CD14-positive monocyte (primary cell): ENCODE results near the gene ANKRD44. TPM values are rescaled to one million over a fixed set of nuclear protein-coding genes. Genes with fewer than 3 reads are reported as not detected.
A peak's percentile ranks its signal among the peaks of the same experiment; 100 is the strongest.

Experiments used
- DNase-seq, 3 donors: peaks; one replicate each; pipeline ENCODE4 v3.0.0-alpha.2; 2011 to 2022
- H2AFZ ChIP-seq: 2 replicates; pipeline ENCODE4 v1.6.0; 2012; ENCODE audit warnings: mild to moderate bottlenecking, low read depth, low read length, inconsistent platforms; ENCODE audit not compliant: insufficient read depth, poor library complexity, severe bottlenecking
- H3K27ac ChIP-seq, 2 donors: 1 replicate in 1 of 2; 2 replicates in 1 of 2; pipeline ENCODE4 v1.5.1; 2012 to 2013; ENCODE audit warnings: low read length in 2 of 2, control low read depth in 1 of 2, inconsistent platforms in 1 of 2, low read depth in 1 of 2, mild to moderate bottlenecking in 1 of 2
- H3K27me3 ChIP-seq, 2 donors: one replicate each; pipeline versions ENCODE4 v1.6.0 to v1.6.1; 2011 to 2013; ENCODE audit warnings: low read length in 2 of 2; ENCODE audit not compliant: control insufficient read depth in 2 of 2, insufficient read depth in 2 of 2
- H3K36me3 ChIP-seq, 2 donors: replicated peaks in 1 of 2; 1 replicate in 1 of 2; 2 replicates in 1 of 2; pipeline versions ENCODE4 v1.5.1 to v1.6.1; 2012 to 2013; ENCODE audit warnings: low read length in 2 of 2, control low read depth in 1 of 2, inconsistent platforms in 1 of 2, mild to moderate bottlenecking in 1 of 2; ENCODE audit not compliant: insufficient read depth in 2 of 2, control insufficient read depth in 1 of 2
- H3K4me1 ChIP-seq, 2 donors: 1 replicate in 1 of 2; 2 replicates in 1 of 2; pipeline versions ENCODE4 v1.5.1 to v1.6.1; 2012 to 2013; ENCODE audit warnings: low read length in 2 of 2, control low read depth in 1 of 2, inconsistent platforms in 1 of 2, mild to moderate bottlenecking in 1 of 2, moderate library complexity in 1 of 2; ENCODE audit not compliant: insufficient read depth in 2 of 2, control insufficient read depth in 1 of 2
- H3K4me2 ChIP-seq: replicated peaks from 2 replicates; pipeline ENCODE3; 2012; ENCODE audit warnings: low read length, moderate library complexity, mild to moderate bottlenecking; ENCODE audit not compliant: poor library complexity, severe bottlenecking; ENCODE audit errors: extremely low read depth
- H3K4me3 ChIP-seq, 3 experiments: fragments of 200-600 bp in 1 of 3; sonication (generic) in 1 of 3; replicated peaks in 1 of 3; 1 replicate in 2 of 3; 2 replicates in 1 of 3; pipeline ENCODE4 v1.5.1; 2011 to 2013; ENCODE audit warnings: low read length in 3 of 3, mild to moderate bottlenecking in 3 of 3, control low read depth in 2 of 3, low read depth in 2 of 3, inconsistent platforms in 1 of 3, moderate library complexity in 1 of 3
- H3K79me2 ChIP-seq: 2 replicates; pipeline ENCODE4 v1.6.0; 2012; ENCODE audit warnings: mild to moderate bottlenecking, control low read depth, inconsistent platforms, low read length, moderate library complexity; ENCODE audit not compliant: insufficient read depth
- H3K9ac ChIP-seq: 2 replicates; pipeline ENCODE4 v1.6.0; 2017; ENCODE audit warnings: low read length, mild to moderate bottlenecking; ENCODE audit not compliant: insufficient read depth, poor library complexity, severe bottlenecking
- H3K9me3 ChIP-seq, 2 donors: replicated peaks in 1 of 2; 1 replicate in 1 of 2; 2 replicates in 1 of 2; pipeline versions ENCODE4 v1.5.1 to v1.6.1; 2012 to 2013; ENCODE audit warnings: low read length in 2 of 2, control low read depth in 1 of 2; ENCODE audit not compliant: control insufficient read depth in 1 of 2, insufficient read depth in 1 of 2
- H4K20me1 ChIP-seq: 2 replicates; pipeline ENCODE4 v1.6.0; 2012; ENCODE audit warnings: mild to moderate bottlenecking, low read length, control low read depth, moderate library complexity; ENCODE audit not compliant: insufficient read depth
- H3K27ac Mint-ChIP-seq, 7 donors: one replicate each; pipeline ENCODE4 v1.8.0; 2020; ENCODE audit warnings: mild to moderate bottlenecking in 7 of 7, mixed read lengths in 7 of 7, moderate library complexity in 6 of 7, inconsistent platforms in 2 of 7
- H3K27me3 Mint-ChIP-seq, 3 donors: one replicate each; pipeline ENCODE4 v1.8.0; 2021 to 2022; ENCODE audit warnings: low read depth in 3 of 3, mild to moderate bottlenecking in 3 of 3, mixed read lengths in 3 of 3, moderate library complexity in 3 of 3, inconsistent platforms in 1 of 3
- H3K36me3 Mint-ChIP-seq, 2 donors: one replicate each; pipeline ENCODE4 v1.8.0; 2020; ENCODE audit warnings: mixed read lengths in 2 of 2, inconsistent platforms in 1 of 2, mild to moderate bottlenecking in 1 of 2
- H3K4me1 Mint-ChIP-seq: one replicate; pipeline ENCODE4 v1.8.0; 2020; ENCODE audit warnings: mild to moderate bottlenecking, mixed read lengths
- H3K4me3 Mint-ChIP-seq, 2 donors: one replicate each; pipeline ENCODE4 v1.8.0; 2020; ENCODE audit warnings: mild to moderate bottlenecking in 2 of 2, mixed read lengths in 2 of 2, moderate library complexity in 1 of 2
- H3K9me3 Mint-ChIP-seq, 7 donors: one replicate each; pipeline ENCODE4 v1.8.0; 2020 to 2022; ENCODE audit warnings: mixed read lengths in 7 of 7, mild to moderate bottlenecking in 6 of 7, moderate library complexity in 6 of 7, inconsistent platforms in 2 of 7
- WGBS: methylation state at CpG from one replicate; pipeline ENCODE4 v1.1.5; 2013; ENCODE audit warnings: missing lambda C conversion rate; ENCODE audit not compliant: insufficient coverage; 5-methylcytosine and 5-hydroxymethylcytosine counted together
- intact Hi-C, 2 donors: fragments of 100-400 bp; cut with micrococcal nuclease; formaldehyde crosslinking; loops; one replicate each; pipeline versions ENCODE4 v1.15.0 to v1.15.1; 2023
- polyA plus RNA-seq, 3 donors: library from polyadenylated mRNA; depleted of rRNA in 1 of 3; unstranded in 2 of 3; stranded (reverse) in 1 of 3; fragments of 300-500 nt in 2 of 3; fragments of >200 nt in 1 of 3; fragmentation: Illumina TruSeq in 2 of 3; gene quantifications; 1 replicate in 2 of 3; 2 replicates in 1 of 3; pipeline ENCODE4 v1.2.3, GENCODE V29; 2012 to 2021
- TF ChIP-seq, protein P1 (sequence below): fragments of 200-600 bp; IDR thresholded peaks from one replicate; pipeline ENCODE4 v1.8.0; 2022; ENCODE audit warnings: antibody characterized with exemption, mild to moderate bottlenecking

The ANKRD44 gene
- polyA plus RNA-seq, 3 donors = 55.7 to 91.9 (median 64.9) TPM

- peak overlapping the region; percentile 84 for H3K4me2 ChIP-seq
- peak overlapping the region in 1 of 3 experiments; percentile 99 for H3K4me3 ChIP-seq
- no peaks in the 10 kb centered on the region for H3K27me3 ChIP-seq
- H3K9me3 ChIP-seq = no peaks in the 10 kb centered on the region
- H4K20me1 ChIP-seq = peaks cover 50% of the 10 kb centered on the region
- peaks cover 70 to 80% of the 10 kb centered on the region in 2 donors for H3K4me1 ChIP-seq
- peaks cover 72% of the 10 kb centered on the region for H3K4me1 Mint-ChIP-seq
- H3K36me3 Mint-ChIP-seq = peaks cover 9 to 15% of the 10 kb centered on the region in 2 donors
- H3K27me3 Mint-ChIP-seq = no peaks in the 10 kb centered on the region
- TF ChIP-seq, protein P1, sequence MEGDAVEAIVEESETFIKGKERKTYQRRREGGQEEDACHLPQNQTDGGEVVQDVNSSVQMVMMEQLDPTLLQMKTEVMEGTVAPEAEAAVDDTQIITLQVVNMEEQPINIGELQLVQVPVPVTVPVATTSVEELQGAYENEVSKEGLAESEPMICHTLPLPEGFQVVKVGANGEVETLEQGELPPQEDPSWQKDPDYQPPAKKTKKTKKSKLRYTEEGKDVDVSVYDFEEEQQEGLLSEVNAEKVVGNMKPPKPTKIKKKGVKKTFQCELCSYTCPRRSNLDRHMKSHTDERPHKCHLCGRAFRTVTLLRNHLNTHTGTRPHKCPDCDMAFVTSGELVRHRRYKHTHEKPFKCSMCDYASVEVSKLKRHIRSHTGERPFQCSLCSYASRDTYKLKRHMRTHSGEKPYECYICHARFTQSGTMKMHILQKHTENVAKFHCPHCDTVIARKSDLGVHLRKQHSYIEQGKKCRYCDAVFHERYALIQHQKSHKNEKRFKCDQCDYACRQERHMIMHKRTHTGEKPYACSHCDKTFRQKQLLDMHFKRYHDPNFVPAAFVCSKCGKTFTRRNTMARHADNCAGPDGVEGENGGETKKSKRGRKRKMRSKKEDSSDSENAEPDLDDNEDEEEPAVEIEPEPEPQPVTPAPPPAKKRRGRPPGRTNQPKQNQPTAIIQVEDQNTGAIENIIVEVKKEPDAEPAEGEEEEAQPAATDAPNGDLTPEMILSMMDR = no peak
- H3K79me2 ChIP-seq = peaks cover 98% of the 10 kb centered on the region
- 100% methylated on average over 1 of the region's 5 CpGs for WGBS
- peak overlapping the region; percentile 88 to 98 (median 91) for H3K27ac Mint-ChIP-seq
- peak overlapping the region; percentile 28 for H3K9ac ChIP-seq
- intact Hi-C loops = loop anchor here (2.0 to 5.0 kb wide), 3 partner anchors 47 to 89 kb away; no protein-coding TSS in a partner anchor
- peaks cover 0 to 3% (median 0%) of the 10 kb centered on the region in 7 donors for H3K9me3 Mint-ChIP-seq
- peak overlapping the region; percentile 62 to 97 for H3K27ac ChIP-seq
- no peak for DNase-seq
- peak overlapping the region in 1 of 2 donors; percentile 75 for H3K4me3 Mint-ChIP-seq
- no peak overlapping the region for H2AFZ ChIP-seq
- peaks cover 2 to 3% of the 10 kb centered on the region in 2 donors for H3K36me3 ChIP-seq
Measured at GRCh38 chr2:197306024-197306695, 4.4 kb downstream of the ANKRD44 start.

- Histone ChIP-seq H3K27ac (peak overlapping the region in 1 of 2 donors; percentile 97), H3K9ac (no peak overlapping the region), H3K9me3 (no peaks in the 10 kb centered on the region), H3K4me3 (peak overlapping the region in 1 of 3 experiments; percentile 44), H3K79me2 (peaks cover 100% of the 10 kb centered on the region), H2AFZ (no peak overlapping the region), H3K4me1 (peaks cover 66 to 76% of the 10 kb centered on the region in 2 donors), H3K4me2 (peak overlapping the region; percentile 84), H3K36me3 (peaks cover 4 to 5% of the 10 kb centered on the region in 2 donors), H3K27me3 (no peaks in the 10 kb centered on the region), H4K20me1 (peaks cover 66% of the 10 kb centered on the region)
- Mint-ChIP-seq H3K27me3 (peaks cover 0 to 2% (median 0%) of the 10 kb centered on the region in 3 donors), H3K4me1 (peaks cover 75% of the 10 kb centered on the region), H3K27ac (peak overlapping the region in 5 of 7 donors; percentile 84 to 98 (median 91)), H3K4me3 (no peak overlapping the region), H3K36me3 (peaks cover 18 to 27% of the 10 kb centered on the region in 2 donors), H3K9me3 (peaks cover 0 to 3% (median 0%) of the 10 kb centered on the region in 7 donors)
- intact Hi-C loops = loop anchor here in 1 of 2 donors (5.0 kb wide), 2 partner anchors 47 to 87 kb away; no protein-coding TSS in a partner anchor
- TF ChIP-seq, protein P1 = no peak
- no peak for DNase-seq
- WGBS = 47% methylated on average over 3 of the region's 3 CpGs
Measured at GRCh38 chr2:197304556-197305011, 6.0 kb downstream of the ANKRD44 start.
